GM19468 (cell line): ENCODE data around the gene FRMD1.
"Not testable (repeated sequence)": the region's sequence is repeated elsewhere in the genome, so short reads cannot be mapped to it uniquely, and the experiment has no call there.

ENCODE experiments used
- ATAC-seq: cut with Tn5 transposase; IDR thresholded peaks from one replicate; pipeline ENCODE4 v1.9.1; 2021; ENCODE audit warnings: mild to moderate bottlenecking, moderate library complexity, moderate number of reproducible peaks; ENCODE audit not compliant: unreplicated experiment; ENCODE audit errors: extremely low read depth

The FRMD1 gene

GRCh38 chr6:168082860-168083513 lies 4.0 kb upstream of the FRMD1 start:
- ATAC-seq = no peak

- no peak for ATAC-seq
These were observed 3.0 kb upstream of the FRMD1 start for GRCh38 chr6:168081858-168082546.

GRCh38 chr6:168080393-168081077 lies 1.5 kb upstream of the FRMD1 start:
- ATAC-seq = no peak

GRCh38 chr6:168078175-168078942 lies 653 bp downstream of the FRMD1 start:
- ATAC-seq = no peak

GRCh38 chr6:168077401-168077800 lies 1.6 kb downstream of the FRMD1 start:
- ATAC-seq = not testable (repeated sequence)

- ATAC-seq = no peak
These were observed 3.2 kb downstream of the FRMD1 start for GRCh38 chr6:168075787-168076202.

GRCh38 chr6:168075216-168075615 lies 3.8 kb downstream of the FRMD1 start:
- ATAC-seq = no peak

- ATAC-seq = no peak
These were observed 4.9 kb downstream of the FRMD1 start for GRCh38 chr6:168073937-168074730.

GRCh38 chr6:168072730-168073129 lies 6.3 kb downstream of the FRMD1 start:
- ATAC-seq = no peak

- ATAC-seq = no peak
These were observed 6.8 kb downstream of the FRMD1 start for GRCh38 chr6:168072261-168072660.

- no peak for ATAC-seq
These were observed 7.4 kb downstream of the FRMD1 start for GRCh38 chr6:168071620-168072019.

- ATAC-seq = no peak
These were observed 8.2 kb downstream of the FRMD1 start for GRCh38 chr6:168070804-168071203.

GRCh38 chr6:168067081-168067759 lies 11.8 kb downstream of the FRMD1 start:
- ATAC-seq = no peak

- no peak for ATAC-seq
These were observed 14.7 kb downstream of the FRMD1 start for GRCh38 chr6:168064226-168064807.

GRCh38 chr6:168063431-168063830 lies 15.6 kb downstream of the FRMD1 start:
- no peak for ATAC-seq

GRCh38 chr6:168062346-168063289 lies 16.4 kb downstream of the FRMD1 start:
- no peak for ATAC-seq

- ATAC-seq = no peak
These were observed 17.5 kb downstream of the FRMD1 start for GRCh38 chr6:168061269-168062210.
